ENCODE results near the gene PPP1R16B. TPM values are rescaled to one million over a fixed set of nuclear protein-coding genes. Genes with fewer than 3 reads are reported as not detected.

Gene PPP1R16B
- total RNA-seq, 4 donors from 2014 or later: 0.99 to 6.7 (median 3.6) TPM

- no peak for DNase-seq
- peaks cover 0 to 23% (median 0%) of the 10 kb centered on the region in 4 donors for H3K27me3 ChIP-seq
- intact Hi-C loops (cut with DNase I): no loop called here
- no peaks in the 10 kb centered on the region for H3K36me3 ChIP-seq
- no peak overlapping the region for H3K4me3 ChIP-seq
- no peak for TF ChIP-seq POLR2A (IDR thresholded peaks at IDR 0.05)
- no peak for TF ChIP-seq CTCF (IDR thresholded peaks at IDR 0.05)
- no peaks in the 10 kb centered on the region for H3K9me3 ChIP-seq
- peak overlapping the region in 2 of 4 donors; percentile 11 to 36 for H3K27ac ChIP-seq
- 31 to 81% methylated on average over 2 of the region's 2 CpGs for WGBS, 2 donors
- H3K4me1 ChIP-seq: peaks cover 0 to 14% (median 0%) of the 10 kb centered on the region in 3 donors
These were observed 36.1 kb downstream of the PPP1R16B start for GRCh38 chr20:38841570-38841969.

- DNase-seq: no peak
- H3K27ac ChIP-seq: peak overlapping the region in 2 of 4 donors; percentile 11 to 36
- intact Hi-C loops (cut with DNase I): no loop called here
- H3K27me3 ChIP-seq: peaks cover 0 to 23% (median 0%) of the 10 kb centered on the region in 4 donors
- no peak overlapping the region for H3K4me3 ChIP-seq
- peaks cover 0 to 14% (median 0%) of the 10 kb centered on the region in 3 donors for H3K4me1 ChIP-seq
- 54 to 55% methylated on average over 1 of the region's 1 CpG for WGBS, 2 donors
- H3K9me3 ChIP-seq: no peaks in the 10 kb centered on the region
- no peak for TF ChIP-seq POLR2A (IDR thresholded peaks at IDR 0.05)
- no peak for TF ChIP-seq CTCF (IDR thresholded peaks at IDR 0.05)
- H3K36me3 ChIP-seq: no peaks in the 10 kb centered on the region
These were observed 36.5 kb downstream of the PPP1R16B start for GRCh38 chr20:38842026-38842425.

- WGBS, 2 donors: 36 to 41% methylated on average over 1 of the region's 1 CpG
- Histone ChIP-seq H3K36me3 (no peaks in the 10 kb centered on the region), H3K27ac (peak overlapping the region in 2 of 4 donors; percentile 4 to 11), H3K27me3 (peaks cover 0 to 23% (median 0%) of the 10 kb centered on the region in 4 donors), H3K9me3 (no peaks in the 10 kb centered on the region), H3K4me3 (no peak overlapping the region), H3K4me1 (peaks cover 0 to 14% (median 0%) of the 10 kb centered on the region in 3 donors)
- intact Hi-C loops (cut with DNase I): no loop called here
- no peak for TF ChIP-seq CTCF (IDR thresholded peaks at IDR 0.05)
- no peak for TF ChIP-seq POLR2A (IDR thresholded peaks at IDR 0.05)
- DNase-seq: peak; percentile 28
These were observed 37.1 kb downstream of the PPP1R16B start for GRCh38 chr20:38842558-38842981.

GRCh38 chr20:38843346-38843745 lies 37.8 kb downstream of the PPP1R16B start:
- intact Hi-C loops (cut with DNase I): no loop called here
- 62 to 64% methylated on average over 2 to 3 of the region's 3 CpGs for WGBS, 2 donors
- Histone ChIP-seq H3K36me3 (no peaks in the 10 kb centered on the region), H3K4me1 (peaks cover 0 to 14% (median 0%) of the 10 kb centered on the region in 3 donors), H3K27me3 (peaks cover 0 to 23% (median 0%) of the 10 kb centered on the region in 4 donors), H3K9me3 (no peaks in the 10 kb centered on the region), H3K4me3 (no peak overlapping the region), H3K27ac (no peak overlapping the region)
- DNase-seq: no peak
- TF ChIP-seq CTCF (IDR thresholded peaks at IDR 0.05): no peak
- no peak for TF ChIP-seq POLR2A (IDR thresholded peaks at IDR 0.05)

- intact Hi-C loops (cut with DNase I): no loop called here
- H3K9me3 ChIP-seq: no peaks in the 10 kb centered on the region
- 42 to 48% methylated on average over 4 of the region's 4 CpGs for WGBS, 2 donors
These were observed 39.5 kb downstream of the PPP1R16B start for GRCh38 chr20:38844963-38845362.

More at GRCh38 chr20:38844963-38845362, 39.5 kb downstream of the PPP1R16B start:
- DNase-seq: no peak
- TF ChIP-seq POLR2A (IDR thresholded peaks at IDR 0.05): no peak
- TF ChIP-seq CTCF (IDR thresholded peaks at IDR 0.05): no peak
- Histone ChIP-seq H3K4me3 (no peak overlapping the region), H3K27ac (no peak overlapping the region), H3K4me1 (peaks cover 0 to 14% (median 0%) of the 10 kb centered on the region in 3 donors), H3K27me3 (peaks cover 0 to 19% (median 0%) of the 10 kb centered on the region in 4 donors), H3K36me3 (no peaks in the 10 kb centered on the region)
